BLaER1 (cell line): ENCODE results near the gene LYSMD2.

Experiments
- H3K27ac ChIP-seq: shearing (Covaris generic); formaldehyde crosslinking; 2 replicates; pipeline ENCODE4 v1.8.1; 2022
- H3K27me3 ChIP-seq: shearing (Covaris generic); formaldehyde crosslinking; 2 replicates; pipeline ENCODE4 v1.8.1; 2022
- H3K36me3 ChIP-seq: shearing (Covaris generic); formaldehyde crosslinking; 2 replicates; pipeline ENCODE4 v1.8.1; 2022
- H3K4me1 ChIP-seq: shearing (Covaris generic); formaldehyde crosslinking; 2 replicates; pipeline ENCODE4 v1.8.1; 2022
- H3K4me2 ChIP-seq: shearing (Covaris generic); formaldehyde crosslinking; 2 replicates; pipeline ENCODE4 v1.8.1; 2022
- H3K4me3 ChIP-seq: shearing (Covaris generic); formaldehyde crosslinking; 2 replicates; pipeline ENCODE4 v1.8.1; 2022
- H3K9ac ChIP-seq: shearing (Covaris generic); formaldehyde crosslinking; 2 replicates; pipeline ENCODE4 v1.8.1; 2022
- H3K9me3 ChIP-seq: shearing (Covaris generic); formaldehyde crosslinking; 2 replicates; pipeline ENCODE4 v1.8.1; 2022
- H4K20me1 ChIP-seq: shearing (Covaris generic); formaldehyde crosslinking; 2 replicates; pipeline ENCODE4 v1.8.1; 2022
- Cebpa-rat ChIP-seq: shearing (Covaris generic); IDR thresholded peaks from 2 replicates; pipeline ENCODE4 v1.8.1; 2022

The LYSMD2 gene

DNA sequence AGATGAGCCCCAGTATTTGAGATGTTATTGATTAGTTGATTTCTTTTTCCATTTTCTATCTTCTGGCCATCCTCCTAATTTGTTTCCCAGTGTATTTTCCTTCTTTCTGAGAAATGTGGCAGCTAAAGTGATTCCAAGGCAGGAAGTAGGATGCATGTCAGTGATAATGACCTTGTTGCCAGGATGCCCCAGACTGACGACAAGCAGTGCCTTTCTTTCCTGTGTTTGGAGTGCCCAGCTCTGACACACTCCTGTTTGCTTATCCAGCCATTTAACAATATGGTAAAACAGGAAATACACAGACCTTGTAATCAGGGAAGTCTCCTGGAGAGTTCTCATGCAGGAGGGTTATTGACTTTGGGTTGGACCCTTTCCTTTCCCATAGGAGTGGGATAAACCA lies 34.3 kb upstream of the LYSMD2 start:
- Histone ChIP-seq H3K4me3 (no peak overlapping the region), H3K27me3 (no peaks in the 10 kb centered on the region; the same call in 1 of the 2 replicates), H3K9me3 (no peaks in the 10 kb centered on the region), H3K9ac (no peak overlapping the region), H3K4me2 (no peak overlapping the region), H4K20me1 (no peaks in the 10 kb centered on the region), H3K4me1 (peaks cover 12% of the 10 kb centered on the region), H3K36me3 (peaks cover 66% of the 10 kb centered on the region), H3K27ac (no peak overlapping the region)
- no peak for TF ChIP-seq Cebpa-rat

DNA sequence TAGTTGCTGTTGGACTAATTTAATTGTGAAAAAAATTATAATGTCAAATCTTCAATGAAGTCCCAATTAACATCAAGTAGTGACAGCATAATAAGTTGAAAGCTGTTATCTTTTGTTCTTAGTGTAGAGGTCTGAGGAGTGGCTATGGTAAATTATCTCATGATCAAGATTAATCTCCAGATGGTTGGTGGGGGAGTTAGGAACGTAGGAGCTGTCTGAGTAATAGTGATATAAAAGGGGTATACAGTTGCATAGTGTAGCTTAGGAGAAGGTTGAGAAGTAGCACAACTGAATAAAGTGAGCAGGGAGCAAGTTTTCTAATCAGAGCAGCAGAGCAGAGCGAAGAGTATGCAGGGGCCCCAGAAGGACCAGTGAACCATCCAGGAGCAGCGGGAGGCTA lies 33.4 kb upstream of the LYSMD2 start:
- H3K9me3 ChIP-seq: no peaks in the 10 kb centered on the region
- no peak for TF ChIP-seq Cebpa-rat
- no peak overlapping the region for H3K27ac ChIP-seq
- H3K36me3 ChIP-seq: peaks cover 66% of the 10 kb centered on the region
- H3K4me1 ChIP-seq: peaks cover 21% of the 10 kb centered on the region
- no peak overlapping the region for H3K9ac ChIP-seq
- no peak overlapping the region for H3K4me3 ChIP-seq
- H3K4me2 ChIP-seq: no peak overlapping the region
- H3K27me3 ChIP-seq: no peaks in the 10 kb centered on the region; the same call in 1 of the 2 replicates
- no peaks in the 10 kb centered on the region for H4K20me1 ChIP-seq

DNA sequence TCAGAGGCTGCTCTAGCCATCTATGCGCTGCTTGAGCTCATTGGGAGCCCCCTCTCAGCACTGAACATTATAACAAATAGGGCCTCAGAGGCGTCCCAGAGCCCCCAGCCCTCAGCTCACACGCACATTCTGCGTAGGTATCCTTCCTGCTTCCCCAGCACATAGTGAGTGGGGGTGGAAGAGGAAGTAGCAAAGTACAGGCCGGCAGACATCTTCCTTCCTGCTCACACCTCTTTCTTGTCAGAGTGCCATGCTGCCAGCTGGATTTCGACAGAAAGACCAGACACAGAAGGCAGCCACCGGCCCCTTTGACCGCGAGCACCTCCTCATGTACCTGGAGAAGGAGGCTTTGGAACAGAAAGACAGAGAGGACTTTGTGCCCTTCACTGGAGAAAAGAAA lies 30.6 kb upstream of the LYSMD2 start:
- peaks cover 41% of the 10 kb centered on the region for H3K36me3 ChIP-seq
- no peaks in the 10 kb centered on the region for H4K20me1 ChIP-seq
- H3K4me3 ChIP-seq: no peak overlapping the region
- H3K9ac ChIP-seq: no peak overlapping the region
- H3K4me1 ChIP-seq: peaks cover 21% of the 10 kb centered on the region
- H3K27ac ChIP-seq: peak overlapping the region; percentile 39; the same call in 1 of the 2 replicates
- no peaks in the 10 kb centered on the region for H3K27me3 ChIP-seq
- peak overlapping the region; percentile 53 for H3K4me2 ChIP-seq
- no peaks in the 10 kb centered on the region for H3K9me3 ChIP-seq
- TF ChIP-seq Cebpa-rat: no peak

DNA sequence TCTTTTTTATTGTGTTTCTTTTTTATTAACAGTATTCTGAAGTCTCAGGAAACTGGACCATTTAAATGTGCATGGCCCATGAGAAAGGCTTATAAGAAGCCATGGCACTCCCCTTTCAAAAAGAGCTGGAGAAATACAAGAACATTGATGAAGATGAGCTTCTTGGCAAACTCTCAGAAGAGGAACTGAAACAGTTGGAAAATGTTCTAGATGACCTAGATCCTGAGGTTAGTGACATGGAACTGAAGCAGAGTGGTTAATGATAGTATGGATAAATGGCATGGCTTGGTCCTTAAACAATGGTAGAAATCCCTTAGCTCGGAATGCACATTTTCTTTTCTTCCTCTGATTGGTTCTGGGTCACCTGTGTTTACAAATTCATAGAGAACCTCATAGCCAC lies 28.9 kb upstream of the LYSMD2 start:
- no peaks in the 10 kb centered on the region for H3K9me3 ChIP-seq
- no peak overlapping the region for H3K27ac ChIP-seq
- no peaks in the 10 kb centered on the region for H4K20me1 ChIP-seq
- H3K4me2 ChIP-seq: peak overlapping the region; percentile 35
- no peaks in the 10 kb centered on the region for H3K27me3 ChIP-seq
- no peak overlapping the region for H3K4me3 ChIP-seq
- H3K36me3 ChIP-seq: peaks cover 29% of the 10 kb centered on the region
- no peak overlapping the region for H3K9ac ChIP-seq
- TF ChIP-seq Cebpa-rat: no peak
- peaks cover 21% of the 10 kb centered on the region for H3K4me1 ChIP-seq

DNA sequence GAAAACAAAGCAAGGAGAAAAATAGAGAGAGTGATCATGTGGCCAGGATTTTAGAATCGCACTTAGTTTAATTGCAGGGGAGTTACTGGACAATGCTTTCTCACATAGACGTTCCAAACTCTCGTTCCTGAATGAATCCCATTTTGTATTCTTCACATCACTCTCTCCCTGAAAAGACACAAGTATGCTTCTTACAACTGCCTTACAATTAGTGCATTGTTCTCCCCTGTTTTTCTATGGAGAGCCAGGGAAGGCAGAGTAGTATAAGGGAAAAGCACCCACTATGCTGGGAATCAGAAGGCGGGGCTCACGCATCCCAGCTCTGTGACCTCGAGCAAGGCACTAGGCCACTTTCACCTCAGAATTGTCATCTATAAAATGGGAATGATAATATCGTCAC lies 28.3 kb upstream of the LYSMD2 start:
- Histone ChIP-seq H3K27ac (no peak overlapping the region), H3K9me3 (no peaks in the 10 kb centered on the region), H3K9ac (no peak overlapping the region), H3K4me3 (no peak overlapping the region), H3K4me1 (peaks cover 21% of the 10 kb centered on the region), H3K36me3 (peaks cover 29% of the 10 kb centered on the region), H3K27me3 (no peaks in the 10 kb centered on the region), H3K4me2 (peak overlapping the region; percentile 35; the same call in 1 of the 2 replicates), H4K20me1 (no peaks in the 10 kb centered on the region)
- TF ChIP-seq Cebpa-rat: no peak

DNA sequence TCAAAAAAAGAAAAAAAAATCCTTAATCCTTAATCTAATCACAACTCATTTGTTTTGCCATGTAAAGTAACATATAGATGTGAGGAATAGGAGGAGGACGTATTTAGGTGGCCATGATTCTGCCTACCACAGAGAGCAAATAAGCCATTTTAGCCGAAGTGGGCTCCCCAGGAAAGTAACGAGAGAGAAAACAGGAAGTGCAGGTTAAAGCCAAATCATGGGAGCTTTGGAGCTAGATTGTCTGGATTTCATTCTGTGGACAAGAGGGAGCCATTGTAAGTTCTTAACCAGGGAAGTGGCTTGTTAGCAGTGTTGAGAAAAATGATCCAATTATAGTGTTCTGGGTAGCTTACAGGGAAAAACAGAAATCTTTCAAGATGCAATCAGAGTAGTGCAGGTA lies 23.4 kb upstream of the LYSMD2 start:
- Histone ChIP-seq H3K27ac (no peak overlapping the region), H3K4me1 (peaks cover 9% of the 10 kb centered on the region), H4K20me1 (no peaks in the 10 kb centered on the region), H3K27me3 (no peaks in the 10 kb centered on the region), H3K4me3 (no peak overlapping the region), H3K9me3 (peaks cover 4% of the 10 kb centered on the region; the same call in 1 of the 2 replicates), H3K4me2 (no peak overlapping the region), H3K9ac (no peak overlapping the region), H3K36me3 (peaks cover 7% of the 10 kb centered on the region; the same call in 1 of the 2 replicates)
- TF ChIP-seq Cebpa-rat: no peak

DNA sequence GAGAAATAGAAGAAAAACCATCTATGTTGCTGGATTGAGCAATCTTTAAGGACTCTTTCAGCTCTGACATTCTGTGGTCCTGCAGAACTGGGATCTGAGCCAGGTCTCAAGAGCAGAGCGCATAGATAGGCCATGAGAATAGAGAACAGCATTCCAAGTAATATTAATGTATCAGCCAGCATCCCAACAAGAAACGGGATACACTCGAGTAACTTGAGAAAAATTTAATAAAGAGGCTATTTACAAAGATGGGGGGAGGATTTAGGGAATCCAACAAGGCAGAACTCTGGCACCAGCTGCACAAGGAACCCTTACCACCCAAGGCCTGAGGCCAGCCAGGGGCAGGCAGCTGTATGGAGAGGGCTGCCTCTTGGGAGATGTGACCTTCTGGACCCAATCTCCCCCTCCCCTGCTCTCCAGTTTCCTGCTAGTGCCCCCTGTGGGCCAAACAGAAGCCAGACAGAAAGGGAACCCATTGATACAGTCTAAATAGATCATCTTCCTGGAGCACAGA lies 22.2 kb upstream of the LYSMD2 start:
- Histone ChIP-seq H3K4me2 (no peak overlapping the region), H3K27ac (no peak overlapping the region), H3K4me1 (peaks cover 19% of the 10 kb centered on the region), H3K9ac (no peak overlapping the region), H3K36me3 (peaks cover 7% of the 10 kb centered on the region; the same call in 1 of the 2 replicates), H3K27me3 (no peaks in the 10 kb centered on the region), H4K20me1 (no peaks in the 10 kb centered on the region), H3K4me3 (no peak overlapping the region), H3K9me3 (peaks cover 4% of the 10 kb centered on the region; the same call in 1 of the 2 replicates)
- TF ChIP-seq Cebpa-rat: no peak

DNA sequence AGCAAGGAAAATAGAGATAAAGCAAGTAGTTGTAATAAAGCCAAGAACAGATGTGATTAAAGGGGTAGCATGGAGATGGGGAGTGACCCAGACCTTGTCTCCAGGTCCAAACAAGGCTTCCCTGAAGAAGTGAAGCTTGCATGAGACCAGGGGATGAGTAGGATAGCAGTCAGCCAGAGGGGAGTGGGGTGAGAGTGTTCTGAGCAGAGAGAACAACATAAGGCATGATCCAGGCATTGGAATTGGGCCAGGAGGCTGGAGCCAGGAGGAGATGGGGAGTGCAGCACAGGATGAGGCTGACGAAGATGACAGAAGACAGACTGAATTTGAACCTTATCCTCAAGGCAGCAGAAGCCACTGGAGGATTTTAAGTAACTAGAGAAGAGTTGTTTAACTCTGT lies 21.2 kb upstream of the LYSMD2 start:
- no peak overlapping the region for H3K4me2 ChIP-seq
- no peak for TF ChIP-seq Cebpa-rat
- no peaks in the 10 kb centered on the region for H4K20me1 ChIP-seq

DNA sequence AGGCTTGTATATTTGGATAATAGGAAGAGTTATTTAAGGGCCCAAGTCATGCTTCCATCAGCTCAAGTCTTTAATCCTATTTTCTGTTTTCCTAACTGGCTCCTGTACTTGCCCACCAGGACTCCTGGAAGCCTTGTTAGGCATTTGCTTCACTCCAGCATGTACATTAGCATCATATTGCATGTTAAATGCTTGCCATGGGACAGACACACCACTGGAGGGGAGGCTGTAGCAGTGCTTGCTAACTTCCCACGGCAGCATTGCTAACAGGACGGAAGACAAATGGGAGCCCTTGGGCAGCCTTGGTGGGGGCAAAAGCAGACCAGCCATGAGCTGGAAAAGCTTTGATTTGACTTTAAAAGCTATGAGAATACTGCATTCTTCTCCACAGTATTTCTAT lies 20.0 kb upstream of the LYSMD2 start:
- H3K9ac ChIP-seq: no peak overlapping the region
- peaks cover 4% of the 10 kb centered on the region; the same call in 1 of the 2 replicates for H3K9me3 ChIP-seq
- no peak overlapping the region for H3K4me3 ChIP-seq
- peaks cover 36% of the 10 kb centered on the region for H3K4me1 ChIP-seq
- H3K27ac ChIP-seq: no peak overlapping the region
- no peak overlapping the region for H3K4me2 ChIP-seq
- H3K27me3 ChIP-seq: no peaks in the 10 kb centered on the region
- peaks cover 7% of the 10 kb centered on the region; the same call in 1 of the 2 replicates for H3K36me3 ChIP-seq
- peaks cover 5% of the 10 kb centered on the region; the same call in 1 of the 2 replicates for H4K20me1 ChIP-seq
- no peak for TF ChIP-seq Cebpa-rat

More for the DNA sequence above, 21.2 kb upstream of the LYSMD2 start:
- Histone ChIP-seq H3K9ac (no peak overlapping the region), H3K36me3 (peaks cover 7% of the 10 kb centered on the region; the same call in 1 of the 2 replicates), H3K27me3 (no peaks in the 10 kb centered on the region), H3K27ac (no peak overlapping the region), H3K9me3 (peaks cover 4% of the 10 kb centered on the region; the same call in 1 of the 2 replicates), H3K4me1 (peaks cover 28% of the 10 kb centered on the region), H3K4me3 (no peak overlapping the region)

DNA sequence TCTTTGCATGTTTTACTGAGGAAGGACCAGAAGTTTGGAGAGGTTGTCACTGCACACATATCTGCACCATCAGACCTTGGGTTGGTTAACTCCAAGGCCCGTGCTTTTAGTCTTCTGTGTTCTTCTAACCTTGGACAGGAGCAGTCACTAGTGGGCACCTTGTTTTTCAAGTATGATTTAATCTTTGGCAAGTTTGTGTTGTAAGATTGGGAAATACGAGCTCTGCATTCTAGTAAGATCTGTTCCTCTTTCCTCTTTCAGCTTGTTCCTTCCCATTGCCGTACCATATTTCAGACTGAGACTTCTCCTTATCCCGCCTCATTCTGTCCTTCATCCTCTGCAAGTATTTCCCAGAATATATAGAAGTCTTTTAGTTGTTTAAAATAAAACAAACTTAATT lies 19.0 kb upstream of the LYSMD2 start:
- no peak overlapping the region for H3K4me3 ChIP-seq
- peak overlapping the region; percentile 56; the same call in 1 of the 2 replicates for H3K4me2 ChIP-seq
- H3K27me3 ChIP-seq: no peaks in the 10 kb centered on the region
- H3K36me3 ChIP-seq: peaks cover 7% of the 10 kb centered on the region; the same call in 1 of the 2 replicates
- H3K9ac ChIP-seq: no peak overlapping the region
- peaks cover 41% of the 10 kb centered on the region for H3K4me1 ChIP-seq
- no peak for TF ChIP-seq Cebpa-rat
- no peak overlapping the region for H3K27ac ChIP-seq
- peaks cover 7% of the 10 kb centered on the region; the same call in 1 of the 2 replicates for H4K20me1 ChIP-seq
- peaks cover 4% of the 10 kb centered on the region; the same call in 1 of the 2 replicates for H3K9me3 ChIP-seq

DNA sequence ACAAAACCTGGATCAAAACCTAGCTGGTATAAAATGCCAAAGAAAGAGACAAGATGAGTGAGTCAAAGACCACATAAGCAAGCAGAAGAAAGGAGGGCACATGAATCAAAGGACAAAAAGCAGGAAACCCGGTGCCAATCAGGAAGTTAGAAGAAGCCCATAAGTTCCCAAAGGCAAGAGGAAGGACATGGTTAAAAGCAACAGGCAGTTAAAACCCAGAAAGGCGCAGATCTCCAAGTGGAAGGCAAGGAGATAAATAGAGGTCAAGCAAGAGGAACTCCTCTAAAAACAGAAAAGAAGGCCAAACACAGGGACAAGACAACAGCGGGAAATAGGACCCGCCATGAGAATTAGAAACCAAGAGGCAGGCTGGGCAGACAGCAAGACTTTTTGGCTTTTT lies 18.3 kb upstream of the LYSMD2 start:
- no peak overlapping the region for H3K9ac ChIP-seq
- H3K9me3 ChIP-seq: peaks cover 4% of the 10 kb centered on the region; the same call in 1 of the 2 replicates
- no peak overlapping the region for H3K4me3 ChIP-seq
- no peaks in the 10 kb centered on the region for H3K27me3 ChIP-seq
- peaks cover 7% of the 10 kb centered on the region; the same call in 1 of the 2 replicates for H3K36me3 ChIP-seq
- H3K27ac ChIP-seq: no peak overlapping the region
- no peak for TF ChIP-seq Cebpa-rat
- peaks cover 7% of the 10 kb centered on the region; the same call in 1 of the 2 replicates for H4K20me1 ChIP-seq
- H3K4me1 ChIP-seq: peaks cover 45% of the 10 kb centered on the region
- peak overlapping the region; percentile 56 for H3K4me2 ChIP-seq
